HL-60/S4 treated with retinoic acid at 250 ng/mL for 4 days and 3 days (cell line): ENCODE results near the gene EHBP1.
"Not testable (repeated sequence)": the region's sequence is repeated elsewhere in the genome, so short reads cannot be mapped to it uniquely, and the experiment has no call there.

Experiments used
- in situ Hi-C: fragments of 300-500 bp; cut with MboI; formaldehyde crosslinking; loops from 2 replicates; pipeline ENCODE4 v1.7.0; 2022; ENCODE audit warnings: low sequenced_read_pairs

EHBP1 gene

DNA sequence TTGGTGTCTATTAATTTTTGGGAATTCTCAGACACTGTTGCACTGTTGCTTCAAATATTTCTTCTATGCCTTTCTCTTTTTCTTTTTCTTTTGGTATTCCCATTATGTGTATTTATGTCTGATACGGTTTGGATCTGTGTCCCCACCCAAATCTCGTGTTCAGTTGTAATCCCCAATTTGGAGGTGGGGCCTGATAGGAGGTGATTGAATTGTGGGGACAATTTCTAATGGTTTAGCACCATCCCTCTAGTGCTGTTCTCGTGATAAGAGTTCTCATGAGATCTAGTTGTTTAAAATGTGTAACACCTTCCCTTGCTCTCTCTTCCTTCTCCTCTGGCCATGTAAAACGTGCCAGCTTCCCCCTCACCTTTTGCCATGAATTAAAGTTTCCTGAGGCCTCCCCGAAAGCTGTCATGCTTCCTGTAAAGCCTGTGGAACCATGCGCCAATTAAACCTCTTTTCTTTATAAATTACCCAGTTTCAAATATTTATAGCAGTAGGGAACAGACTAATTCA lies 26.8 kb downstream of the EHBP1 start:
- in situ Hi-C loops = no loop called here

- in situ Hi-C loops = no loop called here
These were observed 28.0 kb downstream of the EHBP1 start for GRCh38 chr2:62733546-62733945.

GRCh38 chr2:62736899-62737559 lies 31.5 kb downstream of the EHBP1 start:
- in situ Hi-C loops = no loop called here

DNA sequence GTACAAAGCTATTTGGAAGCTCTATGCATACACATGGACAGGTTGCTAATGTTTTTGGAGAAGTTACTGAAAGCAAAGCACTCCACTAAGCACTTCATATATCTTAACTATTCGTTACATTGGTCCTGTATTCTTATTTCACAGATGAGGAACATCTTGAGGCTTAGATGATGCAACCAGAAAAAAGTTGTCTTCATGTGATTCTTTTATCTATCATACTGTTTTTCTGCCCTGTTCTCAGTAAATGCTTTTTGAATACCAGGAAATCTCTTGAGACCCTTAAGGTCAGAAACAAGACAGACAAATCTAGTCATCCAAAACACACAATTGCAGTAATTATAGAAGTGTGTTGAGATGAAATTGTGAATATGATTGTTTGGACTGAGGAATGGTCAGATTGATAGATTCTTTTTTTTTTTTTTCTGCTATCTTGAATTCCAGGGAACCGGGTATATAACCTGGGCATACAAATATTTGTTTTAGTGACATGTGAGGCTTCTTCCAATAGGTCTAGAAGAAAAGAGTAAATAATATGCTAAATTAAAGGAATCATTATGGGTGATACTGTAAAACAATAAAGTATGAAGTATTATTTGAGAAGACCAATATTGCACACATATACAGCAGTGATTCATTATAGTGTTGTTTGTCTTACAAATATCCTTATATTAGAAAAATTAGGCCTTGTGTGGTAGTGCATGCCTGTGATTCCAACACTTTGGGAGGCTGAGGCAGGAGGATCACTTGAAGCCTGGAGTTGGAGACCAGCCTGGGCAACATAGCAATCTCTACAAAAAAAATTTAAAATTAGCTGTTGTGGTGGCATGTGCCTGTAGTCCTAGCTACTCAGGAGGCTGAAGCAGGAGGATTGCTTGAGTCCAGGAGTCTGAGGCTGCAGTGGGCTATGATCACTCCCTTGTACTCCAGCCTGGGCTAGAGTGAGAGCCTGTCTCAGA lies 33.7 kb downstream of the EHBP1 start:
- in situ Hi-C loops = no loop called here

DNA sequence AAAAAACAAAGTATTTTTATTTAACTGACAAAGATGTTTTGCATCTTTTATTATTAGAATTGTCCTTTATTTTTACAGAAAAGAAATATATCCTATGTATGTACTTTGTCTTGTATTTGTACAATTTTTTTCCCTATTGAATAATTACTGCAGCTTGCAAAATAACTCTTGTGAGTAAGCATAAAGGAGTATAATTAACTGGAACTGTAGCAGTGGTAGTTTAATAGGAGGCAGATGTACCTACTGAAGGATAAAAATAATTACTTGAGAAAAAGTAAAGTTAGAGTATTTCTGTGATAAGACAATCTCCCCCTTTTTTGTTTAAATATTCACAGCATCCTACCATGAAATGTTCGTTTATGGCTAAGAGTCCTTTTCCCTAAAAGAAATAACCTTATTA lies 34.7 kb downstream of the EHBP1 start:
- in situ Hi-C loops = no loop called here

- in situ Hi-C loops = no loop called here
These were observed 35.6 kb downstream of the EHBP1 start for GRCh38 chr2:62741127-62741526.

DNA sequence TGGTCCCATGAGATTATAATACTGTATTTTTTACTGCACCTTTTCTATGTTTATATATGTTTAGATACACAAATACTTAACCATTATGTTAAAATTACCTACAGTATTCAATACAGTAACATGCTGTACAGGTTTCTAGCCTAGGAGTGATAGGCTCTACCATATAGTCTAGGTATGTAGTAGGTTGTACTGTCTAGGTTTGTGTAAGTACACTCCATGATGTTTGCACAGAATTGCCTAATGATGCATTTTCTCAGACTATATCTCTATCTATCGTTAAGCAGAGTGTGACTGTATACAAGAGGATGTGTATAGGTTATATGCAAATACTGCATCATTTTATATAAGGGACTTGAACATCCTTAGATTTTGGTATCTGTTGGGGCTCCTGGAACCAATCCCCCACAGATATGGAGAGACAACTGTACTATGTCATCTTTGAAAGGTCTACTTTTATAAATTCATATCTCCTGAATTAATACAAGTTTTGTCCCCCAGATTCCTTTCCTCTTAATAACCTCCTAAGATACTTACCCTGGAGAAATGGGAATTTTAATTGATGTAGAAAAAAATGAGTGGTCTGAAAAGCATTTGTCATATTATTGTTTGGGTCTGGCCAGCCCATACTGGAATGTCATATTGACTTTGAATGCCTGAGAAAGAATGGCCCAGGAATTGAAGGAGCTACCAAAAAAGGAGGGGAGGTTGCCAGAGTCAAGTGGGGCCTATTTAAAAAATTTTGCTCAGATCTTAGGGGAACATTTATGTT lies 36.6 kb downstream of the EHBP1 start:
- in situ Hi-C loops = no loop called here

DNA sequence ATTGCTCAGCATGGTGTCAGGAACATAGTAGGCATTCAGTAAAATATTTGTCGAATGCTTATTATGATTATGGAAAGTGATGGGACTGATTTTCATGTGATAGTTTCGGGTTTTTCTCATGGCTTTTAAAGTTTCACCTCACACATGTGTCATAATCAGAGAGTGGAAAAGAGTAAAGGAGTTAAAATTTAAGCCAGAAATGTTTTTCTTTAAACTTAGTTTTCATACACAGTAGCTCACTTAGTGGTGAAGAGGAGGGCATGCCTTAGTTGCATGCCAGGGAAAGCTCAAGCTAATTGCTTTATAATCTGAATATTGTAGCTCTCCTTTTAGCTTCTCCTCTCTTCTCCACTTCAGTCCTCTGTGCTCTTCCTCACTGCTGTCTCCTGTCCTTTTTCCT lies 38.0 kb downstream of the EHBP1 start:
- in situ Hi-C loops = no loop called here

GRCh38 chr2:62744603-62745002 lies 39.1 kb downstream of the EHBP1 start:
- in situ Hi-C loops = no loop called here

GRCh38 chr2:62745891-62746481 lies 40.5 kb downstream of the EHBP1 start:
- in situ Hi-C loops = no loop called here

GRCh38 chr2:62747169-62747568 lies 41.7 kb downstream of the EHBP1 start:
- in situ Hi-C loops = no loop called here

GRCh38 chr2:62747876-62748275 lies 42.4 kb downstream of the EHBP1 start:
- in situ Hi-C loops = no loop called here

GRCh38 chr2:62749111-62749510 lies 43.6 kb downstream of the EHBP1 start:
- in situ Hi-C loops = not testable (repeated sequence)

DNA sequence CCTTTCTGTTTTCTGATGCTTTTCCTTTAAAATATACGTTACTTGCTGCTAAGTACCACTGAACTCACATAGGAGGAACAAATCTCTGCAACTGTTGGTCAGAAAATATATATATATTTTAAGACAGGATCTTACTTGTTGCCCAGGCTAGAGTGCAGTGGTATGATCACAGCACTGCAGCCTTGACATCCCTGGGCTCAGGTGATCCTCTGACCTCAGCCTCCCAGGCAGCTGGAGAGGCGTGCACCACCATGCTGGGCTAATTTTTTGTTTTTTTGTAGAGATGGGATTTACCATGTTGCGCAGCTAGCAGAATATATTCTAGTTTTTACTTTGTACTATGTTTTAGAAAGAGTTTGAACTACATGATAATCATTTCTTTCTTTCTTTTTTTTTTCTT lies 51.5 kb downstream of the EHBP1 start:
- in situ Hi-C loops = loop anchor here (25.0 kb wide), 3 partner anchors 295 to 845 kb away; partner anchors contain the start of gene COMMD1

- in situ Hi-C loops = loop anchor here (25.0 kb wide), 3 partner anchors 298 to 848 kb away; partner anchors contain the start of gene COMMD1
These were observed 54.5 kb downstream of the EHBP1 start for GRCh38 chr2:62760026-62760425.

DNA sequence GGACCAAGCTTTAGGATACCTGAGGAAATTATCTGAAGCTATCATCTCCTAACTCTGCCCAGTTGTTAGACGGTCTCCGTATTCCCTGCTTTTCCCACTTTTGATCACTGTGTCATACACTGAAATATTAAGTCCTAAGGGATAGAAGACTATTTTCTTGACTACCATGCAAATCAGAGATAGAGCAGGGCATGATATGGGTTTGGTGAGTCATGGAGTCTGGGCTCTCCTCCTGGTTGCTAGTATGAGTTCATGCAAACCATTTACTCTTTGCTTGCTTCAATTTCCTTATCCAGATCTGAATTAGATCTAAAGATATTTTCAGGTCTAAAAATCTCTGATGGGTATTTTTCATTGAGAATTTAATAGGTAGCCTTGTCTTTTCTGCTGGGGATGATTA lies 55.0 kb downstream of the EHBP1 start:
- in situ Hi-C loops = loop anchor here (25.0 kb wide), 3 partner anchors 298 to 848 kb away; partner anchors contain the start of gene COMMD1

DNA sequence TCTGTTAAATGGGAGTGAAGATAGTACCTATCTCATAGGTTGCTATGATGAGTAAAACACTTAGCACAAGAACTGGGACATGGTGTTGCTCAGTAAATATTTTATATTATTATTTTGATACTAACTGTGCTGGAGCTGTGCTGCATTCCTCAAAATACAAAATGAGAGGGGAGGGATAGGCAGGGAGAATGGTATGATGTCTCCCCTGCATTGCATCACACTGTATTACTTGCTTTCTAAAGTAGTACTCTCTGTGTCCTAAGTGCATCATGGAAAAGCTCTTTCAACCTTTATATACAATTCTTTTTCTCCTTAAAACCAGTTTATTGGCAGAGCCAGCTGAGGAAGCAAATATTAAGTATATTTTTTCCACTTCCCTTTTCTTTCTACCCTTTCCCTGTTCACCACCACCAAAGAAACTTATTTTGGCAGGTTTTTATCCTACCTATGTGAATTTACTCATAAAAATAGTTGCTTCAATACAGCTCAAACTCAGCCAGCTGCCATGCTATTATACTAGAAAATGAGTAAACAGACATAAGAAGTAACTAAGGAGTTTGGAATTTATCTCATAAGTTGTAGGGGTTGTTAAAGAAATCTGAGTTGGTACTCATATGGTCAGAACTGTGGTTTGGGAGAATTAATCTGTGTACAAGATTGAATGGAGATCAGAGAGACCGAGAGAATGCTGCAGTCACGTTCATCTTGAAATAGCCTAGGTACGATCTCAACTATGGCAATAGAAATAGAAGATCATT lies 60.3 kb downstream of the EHBP1 start:
- in situ Hi-C loops = loop anchor here (25.0 kb wide), 3 partner anchors 303 to 853 kb away; partner anchors contain the start of gene COMMD1

GRCh38 chr2:62768615-62769014 lies 63.1 kb downstream of the EHBP1 start:
- in situ Hi-C loops = loop anchor here (25.0 kb wide), 3 partner anchors 306 to 856 kb away; partner anchors contain the start of gene COMMD1

- in situ Hi-C loops = loop anchor here (25.0 kb wide), 3 partner anchors 308 to 858 kb away; partner anchors contain the start of gene COMMD1
These were observed 65.1 kb downstream of the EHBP1 start for GRCh38 chr2:62770629-62771028.
